H1 (cell line): ENCODE data around the gene SH3PXD2A. TPM values are rescaled to one million over a fixed set of nuclear protein-coding genes. Genes with fewer than 3 reads are reported as not detected.

Experiments
- CTCF ChIA-PET: fragments of 300-600 bp; sonication (Branson Sonifier 250); formaldehyde crosslinking; loops from one replicate; lab custom pipeline; 2021; ENCODE audit not compliant: partially characterized antibody; lab: Charles Lee
- POLR2A ChIA-PET: fragments of 300-600 bp; sonication (Branson Sonifier 250); formaldehyde crosslinking; loops from one replicate; lab custom pipeline; 2021; ENCODE audit warnings: inconsistent platforms; ENCODE audit not compliant: partially characterized antibody; lab: Charles Lee
- DNase-seq, 2 experiments: peaks; one replicate each; pipeline versions ENCODE4 v3.0.0 to v3.0.0-alpha.2; 2010 to 2022; ENCODE audit warnings: low spot score in 2 of 2, low read depth in 1 of 2, mixed read lengths in 1 of 2
- FAIRE-seq: peaks from 2 replicates; lab custom pipeline; 2011; peaks lifted over from hg19 to GRCh38; lab: Jason Lieb, UNC
- H2AFZ ChIP-seq: 2 replicates; pipeline ENCODE4 v1.8.1; 2012; ENCODE audit warnings: low read length, inconsistent platforms
- H2AK5ac ChIP-seq: 2 replicates; pipeline ENCODE4 v1.6.1; 2013; ENCODE audit warnings: low read depth, low read length
- H2BK120ac ChIP-seq: replicated peaks from 2 replicates; pipeline ENCODE3; 2013; ENCODE audit warnings: low read depth, low read length, inconsistent platforms
- H2BK12ac ChIP-seq: 2 replicates; pipeline ENCODE4 v1.6.1; 2013; ENCODE audit warnings: low read depth, low read length
- H2BK15ac ChIP-seq: 2 replicates; pipeline ENCODE4 v1.6.1; 2013; ENCODE audit warnings: low read length
- H2BK20ac ChIP-seq: 2 replicates; pipeline ENCODE4 v1.6.1; 2013; ENCODE audit warnings: low read length
- H2BK5ac ChIP-seq: 2 replicates; pipeline ENCODE4 v1.6.1; 2013; ENCODE audit warnings: low read depth, low read length
- H3K14ac ChIP-seq: 2 replicates; pipeline ENCODE4 v1.6.1; 2013; ENCODE audit warnings: inconsistent platforms; ENCODE audit not compliant: insufficient read length
- H3K18ac ChIP-seq: 2 replicates; pipeline ENCODE4 v1.6.1; 2013; ENCODE audit warnings: low read length; ENCODE audit errors: extremely low read depth
- H3K23ac ChIP-seq: 2 replicates; pipeline ENCODE4 v1.6.1; 2013; ENCODE audit warnings: inconsistent platforms; ENCODE audit not compliant: insufficient read length
- H3K23me2 ChIP-seq: 2 replicates; pipeline ENCODE4 v1.6.1; 2013; ENCODE audit warnings: low read depth, low read length
- H3K27ac ChIP-seq: 2 replicates; pipeline ENCODE4 v1.6.1; 2011; ENCODE audit warnings: low read depth, low read length, inconsistent platforms
- H3K27me3 ChIP-seq, 4 experiments: replicated peaks in 1 of 4; 1 replicate in 1 of 4; 2 replicates in 3 of 4; pipeline versions ENCODE4 v1.6.1 to v1.8.1; 2011 to 2013; ENCODE audit warnings: low read length in 3 of 4, mild to moderate bottlenecking in 3 of 4, inconsistent platforms in 2 of 4, mixed read lengths in 2 of 4, moderate library complexity in 1 of 4; ENCODE audit not compliant: control insufficient read depth in 3 of 4, insufficient read depth in 3 of 4; ENCODE audit errors: extremely low read depth in 1 of 4
- H3K36me3 ChIP-seq, 4 experiments: 2 replicates each; pipeline versions ENCODE4 v1.6.1 to v1.8.1; 2011 to 2013; ENCODE audit warnings: mild to moderate bottlenecking in 4 of 4, low read length in 3 of 4, moderate library complexity in 2 of 4, control low read depth in 1 of 4, inconsistent platforms in 1 of 4; ENCODE audit not compliant: insufficient read depth in 4 of 4, control insufficient read depth in 2 of 4
- H3K4ac ChIP-seq: replicated peaks from 2 replicates; pipeline ENCODE3; 2013; ENCODE audit warnings: low read length, low read depth, mixed read lengths, inconsistent platforms; ENCODE audit not compliant: insufficient read length
- H3K4me1 ChIP-seq, 4 experiments: replicated peaks in 1 of 4; 1 replicate in 1 of 4; 2 replicates in 3 of 4; pipeline versions ENCODE4 v1.6.1 to v1.8.1; 2011 to 2013; ENCODE audit warnings: low read length in 3 of 4, inconsistent platforms in 2 of 4, mixed read lengths in 1 of 4; ENCODE audit not compliant: insufficient read depth in 4 of 4, control insufficient read depth in 3 of 4
- H3K4me2 ChIP-seq, 2 experiments: 2 replicates each; pipeline versions ENCODE4 v1.6.1 to v1.8.1; 2011 to 2013; ENCODE audit warnings: low read depth in 2 of 2, low read length in 2 of 2, control low read depth in 1 of 2, inconsistent platforms in 1 of 2, mild to moderate bottlenecking in 1 of 2; ENCODE audit not compliant: insufficient read depth in 1 of 2
- H3K4me3 ChIP-seq, 4 experiments: fragments of 200-600, 300-600 bp in 1 of 4; sonication (generic), shearing (Covaris generic), sonication (Bioruptor Twin) in 1 of 4; 2 replicates each; pipeline versions ENCODE4 v1.5.1 to v1.8.1; 2011 to 2016; ENCODE audit warnings: low read length in 4 of 4, low read depth in 3 of 4, control low read depth in 2 of 4, inconsistent platforms in 2 of 4, mild to moderate bottlenecking in 2 of 4, mixed read lengths in 1 of 4, moderate library complexity in 1 of 4; ENCODE audit not compliant: insufficient read depth in 2 of 4; ENCODE audit errors: extremely low read depth in 1 of 4
- H3K56ac ChIP-seq: replicated peaks from 2 replicates; pipeline ENCODE3; 2013; ENCODE audit warnings: low read depth, mild to moderate bottlenecking, mixed read lengths, low read length, inconsistent platforms; ENCODE audit not compliant: insufficient read length
- H3K79me1 ChIP-seq: 2 replicates; pipeline ENCODE4 v1.6.1; 2013; ENCODE audit warnings: low read depth, low read length, control low read depth
- H3K79me2 ChIP-seq, 2 experiments: 2 replicates each; pipeline versions ENCODE4 v1.6.1 to v1.8.1; 2012 to 2013; ENCODE audit warnings: low read length in 2 of 2, mild to moderate bottlenecking in 2 of 2, inconsistent platforms in 1 of 2; ENCODE audit not compliant: insufficient read depth in 2 of 2, control insufficient read depth in 1 of 2
- H3K9ac ChIP-seq, 4 experiments: replicated peaks in 1 of 4; 1 replicate in 1 of 4; 2 replicates in 3 of 4; pipeline versions ENCODE4 v1.6.1 to v1.8.1; 2011 to 2013; ENCODE audit warnings: low read depth in 3 of 4, low read length in 3 of 4, control low read depth in 2 of 4, mild to moderate bottlenecking in 2 of 4, moderate library complexity in 2 of 4, inconsistent platforms in 1 of 4; ENCODE audit errors: extremely low read depth in 1 of 4
- H3K9me3 ChIP-seq, 2 experiments: 2 replicates each; pipeline versions ENCODE4 v1.6.1 to v1.8.1; 2012 to 2013; ENCODE audit warnings: mild to moderate bottlenecking in 2 of 2, moderate library complexity in 2 of 2, control low read depth in 1 of 2, inconsistent platforms in 1 of 2, low read depth in 1 of 2, low read length in 1 of 2, mixed read lengths in 1 of 2; ENCODE audit not compliant: insufficient read depth in 2 of 2
- H4K20me1 ChIP-seq, 2 experiments: replicated peaks in 1 of 2; 2 replicates each; pipeline versions ENCODE3 to v1.8.1; 2011 to 2013; ENCODE audit warnings: inconsistent platforms in 2 of 2, low read length in 2 of 2, mild to moderate bottlenecking in 1 of 2; ENCODE audit not compliant: insufficient read depth in 2 of 2, control insufficient read depth in 1 of 2
- H4K5ac ChIP-seq: 2 replicates; pipeline ENCODE4 v1.6.1; 2013; ENCODE audit warnings: low read length, low read depth, mixed read lengths, inconsistent platforms; ENCODE audit not compliant: insufficient read length
- H4K8ac ChIP-seq: 2 replicates; pipeline ENCODE4 v1.8.0; 2013; ENCODE audit warnings: mild to moderate bottlenecking, moderate library complexity, low read length, inconsistent platforms; ENCODE audit not compliant: insufficient read depth; ENCODE audit errors: extremely low read depth
- H4K91ac ChIP-seq: replicated peaks from 2 replicates; pipeline ENCODE3; 2013; ENCODE audit warnings: low read length, mixed read lengths, inconsistent platforms; ENCODE audit not compliant: insufficient read length
- BACH1 ChIP-seq: IDR thresholded peaks from 2 replicates; pipeline ENCODE4 v1.6.1; 2012; ENCODE audit warnings: low read length, improper control_type of control experiment
- CTCF ChIP-seq, 3 experiments: IDR thresholded peaks; 1 replicate in 2 of 3; 2 replicates in 1 of 3; pipeline versions ENCODE4 v1.5.1 to v1.6.1; 2011; ENCODE audit warnings: low read length in 3 of 3, mild to moderate bottlenecking in 3 of 3, inconsistent platforms in 2 of 3, low read depth in 1 of 3, moderate library complexity in 1 of 3; ENCODE audit not compliant: insufficient read depth in 1 of 3; ENCODE audit errors: control extremely low read depth in 1 of 3
- FOSL1 ChIP-seq: IDR thresholded peaks from 2 replicates; pipeline ENCODE4 v1.6.1; 2011; ENCODE audit warnings: mild to moderate bottlenecking, low read depth, low read length, moderate library complexity; ENCODE audit not compliant: insufficient read depth
- GTF2F1 ChIP-seq: IDR thresholded peaks from 2 replicates; pipeline ENCODE4 v1.6.1; 2012; ENCODE audit warnings: low read depth, low read length, improper control_type of control experiment, borderline replicate concordance
- KDM1A ChIP-seq: fragments of 200-600, 300-600 bp; sonication (generic); IDR thresholded peaks from 2 replicates; pipeline ENCODE4 v1.7.1; 2016; ENCODE audit warnings: mild to moderate bottlenecking, low read length, borderline replicate concordance
- KDM4A ChIP-seq: IDR thresholded peaks from one replicate; pipeline ENCODE4 v1.7.1; 2012; ENCODE audit warnings: low read depth, mild to moderate bottlenecking, moderate library complexity, low read length, inconsistent platforms; ENCODE audit not compliant: severe bottlenecking
- POLR2AphosphoS5 ChIP-seq: IDR thresholded peaks from 2 replicates; pipeline ENCODE4 v1.6.1; 2011; ENCODE audit warnings: low read depth, low read length
- SAP30 ChIP-seq: fragments of 300-600 bp; sonication (generic); IDR thresholded peaks from 2 replicates; pipeline ENCODE4 v1.7.1; 2012; ENCODE audit warnings: low read length, moderate library complexity, mild to moderate bottlenecking, inconsistent platforms; ENCODE audit not compliant: insufficient read depth, insufficient replicate concordance
- SIX5 ChIP-seq: IDR thresholded peaks from 2 replicates; pipeline ENCODE4 v1.6.1; 2011; ENCODE audit warnings: mild to moderate bottlenecking, low read depth, low read length
- TCF12 ChIP-seq: IDR thresholded peaks from 2 replicates; pipeline ENCODE4 v1.6.1; 2011; ENCODE audit warnings: low read depth, mild to moderate bottlenecking, low read length
- WGBS, 2 experiments: shearing (Covaris generic) in 1 of 2; methylation state at CpG; one replicate each; pipeline versions ENCODE4 v1.1.6 to v1.1.7; 2013 to 2015; ENCODE audit warnings: low lambda C conversion rate in 2 of 2, mixed read lengths in 2 of 2, inconsistent platforms in 1 of 2, low coverage in 1 of 2, missing lambda C conversion rate in 1 of 2; ENCODE audit not compliant: insufficient replicate concordance in 2 of 2, insufficient coverage in 1 of 2, insufficient read length in 1 of 2; ENCODE audit errors: extremely low coverage in 1 of 2, missing lambda C conversion rate in 1 of 2; 5-methylcytosine and 5-hydroxymethylcytosine counted together
- polyA plus RNA-seq, 7 experiments: library from polyadenylated mRNA; depleted of rRNA in 3 of 7; stranded (reverse) in 5 of 7; unstranded in 2 of 7; fragments of >200 nt in 5 of 7; fragments of 200-250 nt in 2 of 7; gene quantifications; 1 replicate in 5 of 7; 2 replicates in 1 of 7; 4 replicates in 1 of 7; pipeline versions ENCODE4 v1.2.1 to v1.2.3, GENCODE V29; 2011 to 2013; ENCODE audit warnings: missing spikeins in 2 of 7, mixed read lengths in 2 of 7
- total RNA-seq: library from RNA; stranded (reverse); fragmentation: NEBNext Ultra II Directional; extraction: Animal tissue kit (Norgen Biotek cat#: 25700); gene quantifications from 2 replicates; pipeline ENCODE4 v1.2.1, GENCODE V29; 2021
- TF ChIP-seq, protein P1 (sequence below): IDR thresholded peaks from 2 replicates; pipeline ENCODE4 v1.6.1; 2012; ENCODE audit warnings: inconsistent platforms

Gene SH3PXD2A
- total and polyA plus RNA-seq, 2 of the 8 experiments (the other 6 are each of a cell fraction or from before 2014, with no cell fraction given) = 5.4 to 16.3 TPM

DNA sequence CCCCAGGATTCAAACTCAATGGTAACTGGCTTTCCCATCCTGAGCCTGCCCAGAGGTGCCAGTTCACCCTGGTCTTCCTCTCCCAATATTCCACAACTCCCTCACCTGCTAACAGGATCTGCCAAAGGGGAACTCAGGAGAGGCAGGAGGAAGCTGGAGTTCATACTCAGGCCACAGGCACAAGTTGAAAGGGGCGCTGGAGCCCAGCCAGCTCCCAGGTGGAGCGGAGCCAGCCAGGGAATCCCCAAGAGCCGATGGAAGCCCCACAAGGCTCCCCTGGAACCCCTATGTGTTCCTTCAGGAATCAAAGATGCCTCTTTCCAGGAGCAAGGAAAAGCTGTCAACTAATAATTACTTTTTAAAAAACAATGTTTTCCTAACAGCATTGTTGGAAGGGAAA, 63.5 kb downstream of the SH3PXD2A start:
- Histone ChIP-seq H4K8ac (no peak overlapping the region), H3K79me2 (no peaks in the 10 kb centered on the region), H4K91ac (no peak overlapping the region), H3K36me3 (no peaks in the 10 kb centered on the region), H3K18ac (no peak overlapping the region)
- no peak for TF ChIP-seq SIX5
- TF ChIP-seq POLR2AphosphoS5 = no peak
- TF ChIP-seq GTF2F1 = no peak
- no peak for TF ChIP-seq FOSL1
- TF ChIP-seq SAP30 = no peak
- TF ChIP-seq BACH1 = no peak
- no peak for TF ChIP-seq TCF12
- TF ChIP-seq, protein P1, sequence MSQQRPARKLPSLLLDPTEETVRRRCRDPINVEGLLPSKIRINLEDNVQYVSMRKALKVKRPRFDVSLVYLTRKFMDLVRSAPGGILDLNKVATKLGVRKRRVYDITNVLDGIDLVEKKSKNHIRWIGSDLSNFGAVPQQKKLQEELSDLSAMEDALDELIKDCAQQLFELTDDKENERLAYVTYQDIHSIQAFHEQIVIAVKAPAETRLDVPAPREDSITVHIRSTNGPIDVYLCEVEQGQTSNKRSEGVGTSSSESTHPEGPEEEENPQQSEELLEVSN = no peak
- no peak for TF ChIP-seq CTCF (IDR thresholded peaks at IDR 0.05; ENCODE audit: control extremely low read depth in 1 of 3, insufficient read depth in 1 of 3, low read depth in 1 of 3, low read length in 3 of 3)
- TF ChIP-seq KDM1A = no peak
- no peak for TF ChIP-seq KDM4A
- TF ChIP-seq, all 59 proteins: peak for 0
- Histone ChIP-seq H2BK120ac (no peak overlapping the region), H2BK20ac (no peak overlapping the region), H2AK5ac (no peak overlapping the region), H4K5ac (no peak overlapping the region), H3K14ac (no peak overlapping the region), H4K20me1 (no peaks in the 10 kb centered on the region), H3K9me3 (no peaks in the 10 kb centered on the region), H3K27ac (no peak overlapping the region), H3K23me2 (no peaks in the 10 kb centered on the region), H3K4ac (no peak overlapping the region), H3K79me1 (no peaks in the 10 kb centered on the region), H2BK5ac (no peak overlapping the region), H3K56ac (no peak overlapping the region), H2AFZ (no peak overlapping the region), H2BK12ac (no peak overlapping the region), H2BK15ac (no peak overlapping the region), H3K4me1 (no peaks in the 10 kb centered on the region; a peak in 1 of 7 replicates), H3K4me3 (no peak overlapping the region), H3K27me3 (no peaks in the 10 kb centered on the region), H3K4me2 (no peak overlapping the region), H3K9ac (no peak overlapping the region), H3K23ac (no peak overlapping the region)
- FAIRE-seq (no peak), DNase-seq (no peak)
- 96% methylated on average over 3 of the region's 3 CpGs; no CpG with 5 or more reads in 1 of the 2 experiments for WGBS, 2 experiments
- ChIA-PET CTCF (interaction anchor here (1.0 to 6.3 kb wide), 6 partner anchors 9 to 80 kb away, joined by 3 to 37 read pairs (median 4); partner anchors contain the start of gene SH3PXD2A), POLR2A (no interaction called here)
